NCI-H526 (cell line): Measurements from ENCODE around the gene EIF5A.

Experiments
- DNase-seq, 2 experiments: peaks; one replicate each; lab custom pipeline; 2025; lab: John Stamatoyannopoulos, UW

EIF5A gene

DNA sequence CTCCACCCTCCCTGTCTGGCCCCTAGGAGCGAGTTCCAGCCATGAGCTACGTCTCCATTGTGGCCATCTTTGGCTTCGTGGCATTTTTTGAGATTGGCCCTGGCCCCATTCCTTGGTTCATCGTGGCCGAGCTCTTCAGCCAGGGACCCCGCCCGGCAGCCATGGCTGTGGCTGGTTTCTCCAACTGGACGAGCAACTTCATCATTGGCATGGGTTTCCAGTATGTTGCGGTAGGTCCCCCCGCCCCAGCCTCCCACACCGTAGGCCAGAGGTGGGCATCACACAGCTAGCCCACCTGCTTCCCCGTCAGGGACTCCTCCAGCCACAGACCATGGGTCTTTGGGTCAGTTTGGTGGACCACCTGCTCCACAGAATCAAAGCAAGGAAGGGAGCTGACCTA is 21.7 kb upstream of the EIF5A start:
- no peak for DNase-seq

DNA sequence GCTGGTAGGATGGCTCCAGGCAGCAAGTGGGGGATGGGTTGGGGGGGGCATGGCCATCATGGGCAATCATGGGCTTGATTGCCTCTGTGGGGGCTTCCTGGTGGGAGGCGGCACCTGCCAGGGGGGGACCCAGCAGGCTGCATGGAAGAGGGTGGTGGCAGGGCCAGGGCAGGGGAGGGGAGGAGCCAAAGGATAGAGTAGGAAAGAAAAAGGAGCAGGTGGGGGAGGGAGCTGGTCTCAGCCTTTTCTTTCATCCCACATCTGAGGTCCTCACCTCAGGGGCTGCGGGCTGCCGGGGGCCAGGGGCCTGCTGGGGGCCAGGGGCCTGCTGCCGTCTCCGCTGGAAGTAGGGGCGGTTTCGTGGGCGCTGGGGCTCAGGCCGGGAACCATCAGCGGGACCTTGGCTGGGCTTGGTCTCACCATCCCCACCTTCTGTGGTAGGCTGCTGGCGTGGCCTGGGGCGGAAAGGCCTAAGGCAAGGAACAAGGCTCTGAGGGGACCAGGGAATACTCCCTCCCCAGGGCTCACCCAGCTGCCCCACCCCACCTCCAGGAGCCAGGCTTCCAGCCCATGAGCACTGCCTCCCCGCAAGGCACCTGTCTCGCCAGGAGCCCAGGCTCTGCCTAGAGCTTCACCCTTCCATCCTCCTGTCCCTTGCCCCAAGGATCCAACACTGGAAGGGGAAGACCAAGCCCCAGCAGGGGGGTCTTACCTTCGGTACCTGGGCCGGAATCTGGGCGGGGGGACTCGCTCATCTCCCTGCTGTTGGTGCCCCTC is 18.0 kb upstream of the EIF5A start:
- DNase-seq: no peak

DNA sequence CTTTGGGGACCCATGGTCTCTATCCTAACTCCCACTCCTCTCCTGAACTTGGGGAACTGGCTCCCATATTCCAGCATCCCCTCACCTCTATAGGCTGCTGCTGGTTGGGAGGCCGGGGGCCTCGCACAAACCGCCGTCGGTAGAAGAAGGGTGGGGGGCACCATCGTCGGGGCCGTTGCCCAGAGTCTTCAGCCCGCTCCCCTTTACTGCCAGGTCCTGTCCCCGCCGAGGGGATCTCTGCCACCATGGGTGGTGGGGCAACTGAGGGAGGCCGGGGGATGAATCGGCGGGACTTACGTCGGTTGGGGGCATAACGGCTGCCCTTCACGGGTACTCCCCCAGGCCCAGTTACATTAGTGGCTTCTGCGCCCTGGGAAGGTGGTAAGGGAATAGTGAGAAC is 17.3 kb upstream of the EIF5A start:
- DNase-seq: no peak

DNA sequence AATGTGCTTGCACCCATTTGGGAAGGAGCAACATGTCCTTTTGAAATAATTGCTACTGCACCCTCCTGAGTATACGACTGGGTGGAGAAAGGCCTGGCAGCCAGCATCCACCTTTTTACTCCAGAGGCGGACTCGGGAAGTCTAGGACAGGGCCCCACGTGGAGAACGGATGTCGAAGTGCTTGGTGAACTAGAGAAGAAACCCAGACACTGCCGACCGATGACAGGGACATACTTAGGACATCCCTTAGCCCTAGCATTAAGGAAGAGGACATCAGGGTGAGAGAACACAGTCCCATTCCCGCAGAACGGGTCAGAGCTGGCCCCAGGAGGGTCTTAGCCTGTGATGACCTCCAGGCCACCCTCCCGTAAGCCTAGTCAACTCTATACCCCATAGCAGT is 16.7 kb upstream of the EIF5A start:
- DNase-seq: no peak

DNA sequence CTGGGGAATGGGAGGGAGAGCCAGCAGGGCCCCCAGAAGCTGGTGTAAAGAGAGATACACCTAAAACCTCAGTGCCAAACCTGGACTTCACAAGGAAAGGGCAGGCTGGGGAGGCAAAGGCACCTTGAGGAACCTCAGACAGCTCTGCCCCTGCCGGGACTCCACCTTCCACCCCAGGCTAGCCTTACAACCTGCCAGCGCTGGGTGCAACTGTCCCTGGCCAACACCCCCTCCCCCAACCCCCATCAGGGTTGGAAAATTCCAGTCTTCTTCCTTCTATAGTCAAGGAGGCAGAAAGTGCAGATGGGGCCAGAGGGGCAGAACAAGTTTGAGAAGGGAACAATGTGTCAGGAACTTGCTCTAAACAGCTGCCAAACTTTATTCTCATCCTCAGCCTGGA is 15.2 kb upstream of the EIF5A start:
- no peak for DNase-seq

DNA sequence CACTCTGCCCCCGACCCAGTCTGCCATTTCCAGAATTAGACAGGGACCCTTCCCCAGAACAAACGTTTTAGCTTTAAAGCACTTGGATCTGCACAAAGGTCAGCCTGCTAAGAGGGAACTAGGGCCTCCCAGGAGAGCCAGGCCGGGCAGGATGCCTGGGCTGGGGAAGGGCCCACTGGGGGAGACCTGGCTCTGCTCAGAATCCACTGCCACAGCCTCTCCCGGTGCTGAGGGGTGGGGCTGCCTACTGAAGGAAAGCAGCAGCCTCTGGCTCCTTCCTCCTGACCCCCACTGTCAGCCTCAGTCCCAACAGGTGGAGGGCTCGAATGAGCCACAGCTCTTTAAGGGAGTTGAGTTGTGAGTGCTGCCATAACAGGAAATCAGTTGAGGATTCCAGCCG is 14.7 kb upstream of the EIF5A start:
- DNase-seq: no peak

DNA sequence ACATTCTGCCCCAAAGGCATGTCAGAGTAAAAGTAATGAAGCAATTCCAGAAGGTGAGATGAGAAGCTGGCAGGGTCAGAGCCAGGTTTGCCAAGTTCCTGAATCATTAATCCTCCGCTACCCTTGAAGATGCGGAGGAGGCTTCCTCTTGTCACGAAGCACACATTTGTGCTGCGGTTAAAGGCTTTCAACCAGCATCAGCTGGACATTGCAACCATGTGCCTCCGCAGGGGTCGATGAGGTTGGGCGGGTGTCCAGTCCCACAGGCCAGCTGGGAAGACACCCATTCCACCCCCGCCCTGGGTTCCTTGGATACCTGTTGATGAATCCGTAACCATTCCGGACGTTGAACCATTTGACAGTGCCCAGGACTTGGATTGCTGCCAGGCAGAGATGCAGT is 14.3 kb upstream of the EIF5A start:
- DNase-seq: no peak

DNA sequence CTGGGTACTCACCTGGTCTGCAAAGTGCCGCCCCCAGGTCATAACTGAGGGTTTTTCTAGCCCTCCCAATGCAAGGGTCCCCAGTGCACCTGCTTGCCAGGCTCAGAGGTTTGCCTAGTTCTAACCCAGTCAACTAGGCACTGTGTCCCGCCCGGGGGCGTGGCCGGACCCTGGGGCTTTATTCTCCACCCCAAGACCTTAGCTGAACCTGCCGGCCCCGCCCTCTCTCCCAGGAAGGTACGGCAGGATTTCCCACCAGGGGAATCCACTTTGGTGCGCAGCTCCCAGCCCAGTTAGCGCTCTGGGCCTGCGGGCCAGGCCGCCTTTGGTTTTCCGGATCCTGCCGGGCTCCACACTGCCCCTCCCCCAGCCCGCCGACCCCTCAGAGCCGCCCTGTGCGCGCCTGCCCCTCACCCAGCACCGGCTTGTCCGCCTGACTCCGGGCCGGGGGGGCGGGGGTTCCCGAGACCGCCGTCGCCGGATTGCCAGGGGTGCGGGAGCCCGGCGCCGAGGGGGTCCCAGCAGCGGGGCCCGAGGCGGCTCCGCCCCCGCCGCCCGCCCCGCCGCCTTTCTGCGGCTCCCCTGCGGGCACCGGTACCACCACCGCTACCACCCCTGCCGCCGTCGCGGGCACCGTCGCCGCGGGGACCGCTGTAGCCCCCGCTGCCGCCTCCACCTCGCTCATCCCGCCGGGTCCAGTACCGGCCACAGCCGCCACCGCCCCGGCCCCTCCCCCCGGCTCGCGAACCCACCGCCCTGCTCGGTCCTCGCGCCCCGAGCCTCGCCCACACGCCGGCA is 13.4 kb upstream of the EIF5A start:
- DNase-seq: peak; percentile 52 to 81

DNA sequence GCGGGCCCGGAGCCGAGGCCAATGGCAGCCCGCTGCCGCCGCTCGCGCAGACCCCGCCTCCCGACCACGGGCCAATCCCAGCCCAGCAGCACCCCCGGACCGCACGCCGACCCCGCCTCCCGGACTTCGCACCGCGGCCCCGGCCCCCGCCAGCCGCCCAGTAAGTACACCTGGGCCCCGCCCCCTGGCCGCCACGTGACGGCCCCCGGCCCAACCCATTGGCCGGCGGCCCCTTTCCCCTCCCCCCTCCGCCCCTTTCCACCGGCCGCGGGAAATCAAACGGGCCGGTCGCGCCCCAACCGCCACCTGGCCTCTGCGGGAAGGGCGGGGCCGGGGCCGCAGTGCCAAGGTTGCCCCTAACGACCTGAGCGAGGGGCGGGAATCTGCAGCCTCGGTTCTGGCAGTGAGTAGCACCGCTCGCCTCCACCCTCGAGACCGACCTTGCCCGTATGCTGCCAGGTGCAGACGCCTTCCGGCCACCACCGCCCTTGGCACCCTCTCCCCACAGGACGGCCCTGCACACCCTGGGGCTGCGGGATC is 12.7 kb upstream of the EIF5A start, which contains the start of gene YBX2:
TSS of gene YBX2 (minus strand) at position 26 of the 540 bp plus-strand sequence. CDS start 139 bp downstream, outside the sequence.
- peak; percentile 77 to 97 for DNase-seq

DNA sequence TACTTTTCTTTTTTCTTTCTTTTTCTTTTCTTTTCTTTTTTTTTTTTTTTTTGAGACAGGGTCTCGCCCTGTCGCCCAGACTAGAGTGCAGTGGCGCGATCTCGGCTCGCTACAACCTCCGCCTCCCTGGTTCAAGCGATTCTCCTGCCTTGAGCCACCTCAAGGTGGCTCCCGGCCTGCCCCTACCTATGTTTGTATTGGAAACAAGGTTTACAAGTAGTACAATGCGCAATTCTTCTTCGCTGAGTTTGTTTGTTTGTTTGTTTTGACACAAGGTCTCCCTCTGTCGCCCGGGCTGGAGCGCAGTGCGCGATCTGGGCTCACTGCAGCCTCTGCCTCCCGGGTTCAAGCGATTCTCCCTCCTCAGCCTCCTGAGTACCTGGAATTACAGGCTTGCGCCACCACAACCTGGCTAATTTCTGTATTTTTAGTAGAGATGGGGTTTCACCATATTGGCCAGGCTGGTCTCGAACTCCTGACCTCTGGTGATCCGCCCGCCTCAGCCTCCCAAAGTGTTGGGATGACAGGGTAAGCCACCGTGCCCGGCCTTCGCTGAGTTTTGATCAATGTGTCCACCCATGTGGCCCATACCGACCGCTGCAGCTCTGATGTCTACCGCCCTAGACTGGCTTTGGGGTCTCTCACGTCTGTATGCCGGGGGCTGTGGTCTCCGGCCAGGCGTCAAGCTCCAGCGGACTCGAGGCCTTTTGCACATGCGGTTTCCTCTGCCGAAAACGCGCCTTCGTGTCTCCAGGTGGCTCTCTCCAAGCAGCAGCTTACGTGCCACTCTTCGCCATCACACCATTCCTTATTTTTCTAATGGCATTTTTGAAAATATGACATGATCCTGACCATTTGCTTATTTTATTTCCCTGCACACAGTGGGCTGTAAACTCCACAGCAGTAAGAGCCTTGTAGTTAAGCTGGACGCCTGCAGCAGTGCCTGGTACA is 11.9 kb upstream of the EIF5A start:
- no peak for DNase-seq

DNA sequence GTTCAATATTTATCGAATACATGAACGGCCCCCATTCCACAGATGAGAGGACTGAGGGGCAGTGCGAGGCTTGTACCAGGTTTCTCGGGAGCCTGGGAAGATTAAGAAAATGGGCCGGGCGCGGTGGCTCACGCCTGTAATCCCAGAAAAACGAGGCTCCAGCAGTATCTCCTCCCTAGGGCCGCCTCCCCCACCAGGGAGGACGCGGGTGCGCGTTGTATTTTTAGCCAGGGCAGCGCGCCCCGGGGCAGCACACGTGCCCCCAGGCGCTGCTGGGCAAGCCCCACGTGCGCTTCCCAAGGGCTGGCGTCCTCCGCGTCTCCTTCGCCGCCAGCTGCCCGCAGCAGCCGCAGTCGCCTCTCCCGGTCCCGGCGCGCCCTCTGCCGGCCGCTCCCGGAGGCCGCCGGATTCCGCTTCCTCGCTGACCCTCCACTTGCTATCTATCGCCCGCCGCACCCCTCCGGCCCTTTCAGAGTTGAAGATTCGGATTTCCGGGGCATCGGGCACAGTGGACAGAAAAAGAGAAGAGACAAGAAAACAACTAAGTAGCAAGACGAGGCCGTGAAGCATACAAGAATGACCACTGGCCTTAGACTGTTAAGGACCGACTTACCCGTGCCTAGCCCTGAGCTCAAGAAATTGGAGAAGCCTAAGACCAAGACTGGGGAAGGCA is 11.1 kb upstream of the EIF5A start:
- DNase-seq: peak; percentile 34 to 83

DNA sequence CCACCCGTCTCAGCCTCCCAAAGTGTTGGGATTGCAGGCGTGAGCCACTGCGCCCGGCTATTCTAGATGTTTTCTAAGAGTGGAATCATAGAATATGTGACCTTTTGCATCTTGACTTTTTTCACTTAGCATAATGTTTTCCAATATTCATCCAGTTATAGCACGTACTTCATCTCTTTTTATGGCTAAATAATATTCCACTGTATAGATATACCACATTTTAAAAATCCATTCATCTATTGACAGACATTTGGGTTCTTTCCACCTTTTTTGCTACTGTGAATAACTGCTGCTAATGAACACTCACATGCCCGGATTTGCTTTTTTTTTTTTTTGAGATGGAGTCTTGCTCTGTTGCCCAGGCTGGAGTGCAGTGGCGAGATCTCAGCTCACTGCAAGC is 3.2 kb upstream of the EIF5A start:
- DNase-seq: no peak

DNA sequence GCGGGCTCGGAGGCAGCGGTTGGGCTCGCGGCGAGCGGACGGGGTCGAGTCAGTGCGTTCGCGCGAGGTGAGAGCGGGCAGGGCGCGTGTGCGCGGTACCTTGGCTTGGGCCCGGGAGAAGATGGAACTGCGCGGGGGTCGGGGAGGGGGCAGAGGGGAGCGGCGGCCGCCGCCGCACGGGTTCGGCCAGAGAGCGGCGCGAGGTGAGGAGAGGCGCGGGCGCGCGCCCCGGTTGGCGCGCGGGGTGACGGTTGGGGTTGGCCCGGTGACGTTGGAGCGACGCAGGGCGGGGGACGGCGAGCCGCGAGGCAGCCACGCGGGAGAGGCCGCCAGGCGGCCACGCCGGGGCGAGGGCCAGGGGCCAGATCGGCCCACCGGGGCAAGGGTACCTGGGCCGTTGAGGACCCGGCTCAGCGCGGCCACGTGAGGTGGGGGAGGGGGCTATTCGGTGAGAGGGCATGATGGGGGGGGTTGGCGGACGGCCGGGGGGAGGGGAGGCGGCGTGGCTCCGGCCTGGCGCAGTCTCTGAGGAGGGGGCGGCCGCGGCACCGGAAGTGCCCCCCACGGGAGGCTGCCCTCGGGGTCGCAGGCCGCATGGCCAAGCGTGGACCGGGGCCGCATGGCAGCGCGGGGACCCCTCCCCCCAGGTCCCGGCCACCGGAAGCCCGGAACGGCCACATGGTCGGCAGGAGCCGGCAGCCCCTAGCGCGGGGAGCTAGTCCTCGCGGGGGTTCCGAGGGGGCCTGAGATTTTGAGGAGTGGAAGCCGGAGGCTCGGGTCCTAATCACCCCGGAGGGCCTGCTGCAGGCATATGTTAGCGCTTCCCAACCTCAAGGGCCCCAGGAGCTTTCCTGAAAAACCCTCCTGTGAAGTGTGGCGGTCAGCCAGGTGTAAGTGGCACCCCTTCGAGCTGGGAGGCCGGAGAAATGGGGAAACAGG is 527 bp downstream of the EIF5A start:
- peak in 1 of 2 experiments; percentile 10 for DNase-seq

DNA sequence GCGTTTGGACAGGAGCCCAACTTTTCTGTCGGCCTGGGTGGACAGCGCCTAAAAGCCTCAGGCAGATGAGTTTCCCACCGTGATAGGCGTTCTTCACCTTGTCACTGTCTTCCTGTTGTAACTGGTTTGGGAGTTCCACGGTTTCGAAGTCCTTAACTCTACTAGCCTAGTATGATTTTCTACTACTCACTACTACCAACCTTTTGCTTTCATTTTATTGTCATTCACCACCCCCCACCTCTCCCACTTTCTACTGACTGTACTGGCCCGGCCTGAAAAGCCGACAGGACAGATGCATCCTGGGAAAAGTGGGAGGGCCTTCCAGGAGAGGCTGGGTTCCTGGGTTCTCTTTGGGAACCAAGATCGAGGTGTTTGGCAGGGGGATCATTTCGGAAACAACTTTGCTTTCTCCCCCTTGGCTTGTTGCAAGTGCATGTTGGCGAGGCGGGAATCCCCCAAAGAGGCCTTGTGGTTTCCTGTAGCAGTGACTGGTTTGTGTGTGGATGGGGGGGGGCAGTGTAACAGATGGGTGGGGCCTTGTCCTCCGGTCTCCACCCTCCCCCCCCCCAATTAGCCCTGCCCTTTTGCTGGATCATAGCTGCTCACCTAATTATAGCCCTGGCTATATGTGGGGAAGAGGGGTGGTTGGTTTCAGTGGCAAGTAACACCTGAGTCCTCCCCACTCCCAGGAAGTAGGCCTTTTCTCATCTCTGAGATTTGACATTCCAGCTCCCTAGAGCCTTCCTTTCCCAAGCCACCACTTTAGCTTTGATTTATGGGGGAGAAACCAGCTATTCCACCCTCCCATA is 1.4 kb downstream of the EIF5A start:
- peak; percentile 54 to 73 for DNase-seq

DNA sequence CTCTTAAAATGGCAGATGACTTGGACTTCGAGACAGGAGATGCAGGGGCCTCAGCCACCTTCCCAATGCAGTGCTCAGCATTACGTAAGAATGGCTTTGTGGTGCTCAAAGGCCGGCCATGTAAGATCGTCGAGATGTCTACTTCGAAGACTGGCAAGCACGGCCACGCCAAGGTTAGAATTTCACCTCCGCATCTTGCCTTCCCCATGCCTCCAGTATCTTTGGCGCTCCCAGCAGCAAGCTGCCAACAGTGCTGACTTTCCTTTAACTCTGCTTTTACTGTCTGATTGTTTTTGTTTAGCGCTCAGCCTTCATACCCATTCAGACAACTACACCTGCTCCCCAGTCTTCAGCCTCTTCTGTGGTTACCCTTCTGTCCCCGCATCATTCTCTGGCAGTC is 2.2 kb downstream of the EIF5A start:
- no peak for DNase-seq

DNA sequence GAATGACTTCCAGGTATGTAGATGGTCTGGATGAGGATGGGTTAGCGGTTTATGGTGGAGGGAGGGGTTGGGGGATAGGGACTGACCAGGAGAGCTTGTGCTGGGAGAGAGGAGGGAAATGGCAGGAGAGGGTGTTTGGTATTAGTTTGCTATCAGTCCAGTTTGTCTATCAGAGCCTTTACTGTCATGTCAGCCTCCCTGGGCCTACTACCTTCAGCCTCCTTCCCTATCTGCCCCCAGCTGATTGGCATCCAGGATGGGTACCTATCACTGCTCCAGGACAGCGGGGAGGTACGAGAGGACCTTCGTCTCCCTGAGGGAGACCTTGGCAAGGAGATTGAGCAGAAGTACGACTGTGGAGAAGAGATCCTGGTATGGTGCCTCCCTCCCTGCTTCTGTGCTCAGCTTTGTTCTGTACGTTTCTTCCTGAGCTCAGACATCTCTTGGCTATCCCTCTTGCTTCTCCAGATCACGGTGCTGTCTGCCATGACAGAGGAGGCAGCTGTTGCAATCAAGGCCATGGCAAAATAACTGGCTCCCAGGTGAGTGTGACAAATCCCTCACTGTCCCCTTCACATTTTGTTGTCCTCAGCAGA is 3.8 kb downstream of the EIF5A start:
- DNase-seq: no peak

DNA sequence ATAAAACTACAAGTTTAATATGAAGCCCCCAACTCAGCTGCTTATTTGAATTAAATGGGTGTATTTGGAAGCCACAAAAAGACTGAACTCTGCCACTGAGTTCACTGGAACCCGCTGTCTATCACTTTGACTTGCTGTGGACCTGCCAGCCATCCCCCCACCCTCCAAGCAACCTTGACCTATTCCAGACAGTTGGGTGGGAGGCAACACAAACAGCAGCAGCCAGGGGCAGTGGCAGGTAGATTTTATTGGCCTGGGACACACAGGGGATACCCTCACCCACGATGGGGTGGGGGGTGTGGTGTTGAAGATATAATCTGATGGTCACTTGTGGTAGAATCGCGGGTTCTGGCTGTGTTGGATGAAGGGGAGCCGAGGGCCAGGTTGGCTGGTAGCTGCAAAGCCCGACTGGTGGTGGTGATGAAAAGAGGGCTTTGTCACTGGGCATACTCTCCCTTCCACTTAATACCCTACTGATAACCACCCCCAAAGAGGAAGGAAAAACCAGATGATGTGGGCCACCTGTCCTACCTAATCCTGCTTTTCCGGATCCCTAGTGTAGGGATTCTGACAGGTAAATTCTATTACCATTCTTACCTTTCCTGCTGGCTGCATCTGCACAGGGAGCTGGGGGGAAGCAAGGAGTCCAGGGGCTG is 5.1 kb downstream of the EIF5A start:
- DNase-seq: no peak
